Activated T-helper 1 cell treated with anti-CD3 and anti-CD28 coated beads, Interleukin-12 subunit alpha, Interleukin-12 subunit beta, Interleukin-2, Interleukin-4 antibody, amounts not matched to agents 30 ng/mL and 10 ng/mL and 1 ng/mL, durations not matched to agents 14 hours and 24 hours and 36 hours (primary cell): ENCODE measurements around the gene MYH9. TPM values are rescaled to one million over a fixed set of nuclear protein-coding genes. Genes with fewer than 3 reads are reported as not detected.

Experiments used
- DNase-seq: peaks from one replicate; pipeline ENCODE4 v3.0.0; 2021; ENCODE audit warnings: low spot score
- H3K27ac Mint-ChIP-seq: one replicate; pipeline ENCODE4 v1.8.0; 2021; ENCODE audit warnings: mild to moderate bottlenecking, mixed read lengths
- H3K27me3 Mint-ChIP-seq: one replicate; pipeline ENCODE4 v1.8.0; 2022; ENCODE audit warnings: mild to moderate bottlenecking, moderate library complexity, mixed read lengths; ENCODE audit not compliant: insufficient read depth
- H3K36me3 Mint-ChIP-seq: one replicate; pipeline ENCODE4 v1.8.0; 2021; ENCODE audit warnings: low read depth, mixed read lengths
- H3K4me1 Mint-ChIP-seq: one replicate; pipeline ENCODE4 v1.8.0; 2021; ENCODE audit warnings: low read depth, mixed read lengths
- H3K4me3 Mint-ChIP-seq: one replicate; pipeline ENCODE4 v1.8.0; 2021; ENCODE audit warnings: mild to moderate bottlenecking, moderate library complexity, mixed read lengths
- H3K9me3 Mint-ChIP-seq: one replicate; pipeline ENCODE4 v1.8.0; 2021; ENCODE audit warnings: mixed read lengths
- intact Hi-C: fragments of 100-400 bp; cut with micrococcal nuclease; formaldehyde crosslinking; loops from one replicate; pipeline ENCODE4 v1.15.1; 2024
- total RNA-seq: library from RNA; stranded (reverse); gene quantifications from 2 replicates; pipeline ENCODE4 v1.2.3, GENCODE V29; 2022

The MYH9 gene
- total RNA-seq, 1 donor from 2014 or later: 618 TPM

DNA sequence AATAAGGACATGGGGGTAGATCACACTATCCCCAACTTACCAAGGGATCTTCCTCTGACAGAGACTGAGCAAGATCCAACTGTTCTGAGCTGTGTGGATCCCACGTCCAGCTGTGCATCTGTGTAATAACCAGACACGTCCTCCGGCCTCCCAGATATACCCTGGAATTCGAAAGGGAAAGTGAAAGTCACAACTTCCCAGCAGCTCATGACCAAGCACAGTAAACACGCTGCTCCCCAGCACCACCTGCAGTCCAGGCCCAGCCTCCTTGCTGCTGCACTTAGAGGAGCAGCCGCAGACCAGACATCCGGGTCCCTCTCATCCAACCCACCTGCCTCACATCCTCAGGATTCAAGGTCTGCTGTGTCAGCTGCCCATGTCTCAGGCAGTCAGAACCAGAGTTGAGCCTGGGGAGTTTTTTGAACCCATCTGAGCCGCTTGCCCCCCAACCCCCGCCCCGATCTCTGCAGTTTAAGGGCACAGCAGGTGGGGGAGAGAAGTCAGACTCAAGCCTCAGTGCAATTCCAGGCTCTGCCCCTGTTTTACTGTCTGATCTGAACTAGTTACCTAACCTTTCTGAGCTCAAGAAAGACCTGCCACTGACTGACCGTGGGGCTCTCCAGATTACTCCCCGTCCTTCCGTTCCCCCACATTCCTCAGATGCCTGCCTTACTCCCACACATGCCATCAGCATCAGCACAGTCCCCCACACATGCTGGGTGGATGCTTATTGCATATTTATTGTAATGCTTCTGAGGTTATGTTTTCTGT lies 148.2 kb downstream of the MYH9 start, which contains the start of gene APOL2:
Gene APOL2, minus strand, starts transcription at position 127 of the 771 bp plus-strand sequence. CDS start 6,365 bp downstream, outside the sequence.
- DNase-seq: peak; percentile 84
- Mint-ChIP-seq H3K27ac (peak within 1 kb of the TSS; percentile 97), H3K4me1 (peaks cover 54% of the 10 kb centered on the region), H3K9me3 (peaks cover 16% of the 10 kb centered on the region), H3K4me3 (peak within 1 kb of the TSS; percentile 99), H3K27me3 (no peaks in the 10 kb centered on the region), H3K36me3 (peaks cover 35% of the 10 kb centered on the region)
- intact Hi-C loops: loop anchor here (1.0 to 10.0 kb wide), 8 partner anchors 15 to 591 kb away; partner anchors contain the start of genes APOL3, APOL6, EIF3D and FOXRED2

DNA sequence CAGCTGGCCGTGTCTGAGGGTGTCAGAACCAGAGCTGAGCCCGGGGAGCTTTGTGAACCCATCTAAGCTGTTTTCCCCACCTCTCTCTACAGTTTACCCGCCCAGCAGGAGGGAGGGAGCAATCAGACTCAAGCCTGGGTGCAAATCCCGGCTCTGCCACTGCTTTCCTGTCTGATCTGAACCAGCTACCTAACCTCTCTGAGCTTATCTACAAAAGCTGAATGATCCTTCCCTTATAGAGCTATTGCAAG lies 148.7 kb downstream of the MYH9 start:
- H3K4me3 Mint-ChIP-seq: peak overlapping the region; percentile 99
- peaks cover 40% of the 10 kb centered on the region for H3K36me3 Mint-ChIP-seq
- H3K27me3 Mint-ChIP-seq: no peaks in the 10 kb centered on the region
- H3K27ac Mint-ChIP-seq: peak overlapping the region; percentile 97
- H3K4me1 Mint-ChIP-seq: peaks cover 59% of the 10 kb centered on the region
- intact Hi-C loops: loop anchor here (1.0 to 10.0 kb wide), 8 partner anchors 15 to 590 kb away; partner anchors contain the start of genes APOL3, APOL6, EIF3D and FOXRED2
- no peak for DNase-seq
- H3K9me3 Mint-ChIP-seq: peaks cover 16% of the 10 kb centered on the region

DNA sequence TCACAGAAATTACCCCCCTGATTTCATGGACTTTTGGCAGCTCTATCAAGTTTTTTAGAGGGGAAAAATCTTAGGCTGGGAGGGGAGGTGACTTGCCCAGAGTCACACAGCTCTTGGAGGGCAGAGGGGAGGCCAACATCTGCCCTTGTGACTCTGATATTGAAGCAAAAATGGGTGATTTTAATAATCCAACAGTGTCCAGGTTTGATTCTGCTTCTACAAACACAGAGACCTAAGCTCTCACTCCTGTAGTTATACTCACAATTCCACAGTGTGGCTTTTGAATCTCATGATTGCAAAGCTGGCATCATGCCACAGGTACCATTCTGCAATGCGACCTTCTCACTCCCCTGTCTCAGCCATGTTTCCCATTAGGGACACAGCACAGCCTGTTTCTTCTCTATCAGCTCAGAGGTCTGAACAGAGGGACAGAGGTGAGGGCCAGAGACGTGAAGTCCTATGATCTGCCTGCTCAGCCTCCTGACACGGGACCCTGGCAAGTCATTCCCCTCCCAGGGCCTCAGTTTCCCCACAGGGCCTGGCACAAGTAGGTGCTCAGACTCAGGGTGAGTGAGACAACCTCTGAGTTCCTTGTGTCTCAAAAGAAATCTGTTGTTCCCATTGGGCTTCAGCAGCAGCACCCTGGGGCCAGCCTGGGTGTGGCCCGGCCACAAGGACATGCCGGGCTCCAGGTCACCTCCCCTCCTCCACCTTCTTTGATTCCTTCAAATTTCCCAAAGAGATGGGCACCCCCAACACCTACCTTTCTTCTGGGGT lies 149.2 kb downstream of the MYH9 start:
- DNase-seq: no peak
- H3K9me3 Mint-ChIP-seq: peaks cover 16% of the 10 kb centered on the region
- no peaks in the 10 kb centered on the region for H3K27me3 Mint-ChIP-seq
- H3K27ac Mint-ChIP-seq: peak overlapping the region; percentile 97
- H3K4me1 Mint-ChIP-seq: peaks cover 65% of the 10 kb centered on the region
- H3K4me3 Mint-ChIP-seq: peak overlapping the region; percentile 99
- peaks cover 45% of the 10 kb centered on the region for H3K36me3 Mint-ChIP-seq
- intact Hi-C loops: loop anchor here (1.0 to 10.0 kb wide), 9 partner anchors 16 to 590 kb away; partner anchors contain the start of genes APOL3, APOL6, EIF3D and FOXRED2

DNA sequence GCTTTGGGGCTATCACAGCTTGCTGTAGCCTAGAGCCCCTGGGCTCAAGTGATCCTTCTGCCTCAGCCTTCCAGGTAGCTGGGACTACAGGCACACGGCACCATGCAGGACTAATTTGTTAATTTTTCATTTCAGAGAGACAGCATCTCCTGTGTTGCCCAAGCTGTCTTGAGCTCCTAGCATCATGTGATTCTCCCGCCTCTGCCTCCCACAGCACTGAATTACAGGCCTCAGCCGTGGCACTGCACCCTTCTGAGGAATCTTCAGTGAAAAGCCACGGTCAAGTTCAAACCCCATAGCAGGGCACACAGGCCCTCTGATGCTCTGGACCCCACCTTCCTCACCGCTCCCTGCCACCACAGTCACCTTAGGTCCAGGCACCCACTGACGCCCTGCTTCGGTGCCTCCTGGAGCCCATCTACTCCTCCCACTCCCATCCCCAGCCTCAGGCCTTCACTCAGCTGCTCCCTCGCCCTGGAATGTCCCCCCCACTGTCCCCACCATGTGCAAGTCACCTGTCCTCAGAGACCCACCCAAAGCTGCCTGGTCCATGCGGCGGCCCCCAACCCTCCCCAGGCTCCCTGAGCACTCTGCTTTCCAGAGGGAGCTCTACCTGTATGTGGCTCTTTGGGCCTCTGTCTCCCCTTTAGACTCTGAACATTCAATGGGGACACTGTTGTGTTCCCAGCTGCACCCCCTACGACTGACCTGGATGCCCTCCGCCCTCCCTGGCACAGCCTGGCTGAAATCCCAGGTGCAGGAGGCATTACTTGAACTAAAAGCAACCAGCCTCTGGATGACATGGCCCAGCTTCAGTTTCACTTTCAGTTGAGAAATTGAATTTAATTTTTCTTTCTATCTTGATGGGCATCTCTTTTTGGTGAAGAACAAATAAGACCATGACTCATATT lies 150.1 kb downstream of the MYH9 start:
- Mint-ChIP-seq H3K9me3 (peaks cover 13% of the 10 kb centered on the region), H3K4me1 (peaks cover 70% of the 10 kb centered on the region), H3K36me3 (peaks cover 52% of the 10 kb centered on the region), H3K27ac (peak overlapping the region; percentile 97), H3K27me3 (no peaks in the 10 kb centered on the region), H3K4me3 (peak overlapping the region; percentile 99)
- DNase-seq: no peak
- intact Hi-C loops: loop anchor here (1.0 to 10.0 kb wide), 5 partner anchors 150 to 589 kb away; partner anchors contain the start of genes APOL6, EIF3D and MYH9

DNA sequence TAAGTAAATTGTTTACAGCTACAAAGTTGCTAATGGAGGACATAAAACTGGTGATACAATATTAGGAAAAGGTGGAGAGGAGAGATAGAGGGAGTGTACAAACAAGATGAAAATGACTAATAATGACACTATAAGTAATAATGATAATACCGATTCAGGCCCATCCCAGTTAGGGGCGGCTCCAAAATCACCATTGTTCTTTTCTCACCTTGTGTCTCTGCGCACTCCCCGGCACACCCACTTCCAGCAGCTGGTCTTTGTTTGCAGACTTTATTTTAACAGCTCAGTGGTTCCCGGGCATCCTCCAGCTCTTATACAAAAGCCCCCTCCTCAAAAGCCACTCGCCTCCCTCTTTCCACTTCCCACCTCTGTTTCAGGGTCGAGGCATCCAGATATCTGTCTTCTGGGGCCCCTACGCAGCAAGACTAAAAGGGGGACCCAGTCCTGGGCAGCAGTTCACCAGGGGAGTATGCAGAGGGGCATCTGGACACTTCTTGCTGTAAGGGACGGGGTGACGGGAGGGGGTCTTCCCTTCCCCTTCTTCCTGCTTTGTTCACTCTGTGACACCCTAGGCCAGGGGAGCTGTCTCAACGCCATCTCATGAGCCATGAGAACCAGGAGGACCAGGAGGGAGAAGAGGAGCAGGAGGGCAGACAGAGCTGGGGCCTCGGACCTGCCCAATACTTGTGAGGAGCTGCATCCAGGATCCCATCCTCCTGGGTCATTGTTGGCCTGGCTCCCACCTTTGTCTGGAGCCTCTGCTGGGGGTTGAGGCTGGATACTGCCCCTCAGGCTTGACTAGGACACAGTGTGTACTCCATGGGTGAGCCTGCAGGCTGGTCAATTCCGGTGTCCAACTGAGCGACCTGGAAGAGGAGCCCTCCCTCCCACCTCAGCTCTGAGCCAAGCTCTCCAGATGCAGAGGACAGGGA lies 151.1 kb downstream of the MYH9 start:
- intact Hi-C loops: loop anchor here (5.0 to 10.0 kb wide), 2 partner anchors 151 to 172 kb away; partner anchors contain the start of gene MYH9
- Mint-ChIP-seq H3K27ac (peak overlapping the region; percentile 68), H3K36me3 (peaks cover 62% of the 10 kb centered on the region), H3K9me3 (peaks cover 8% of the 10 kb centered on the region), H3K4me1 (peaks cover 75% of the 10 kb centered on the region), H3K27me3 (no peaks in the 10 kb centered on the region), H3K4me3 (peak overlapping the region; percentile 99)
- DNase-seq: no peak

DNA sequence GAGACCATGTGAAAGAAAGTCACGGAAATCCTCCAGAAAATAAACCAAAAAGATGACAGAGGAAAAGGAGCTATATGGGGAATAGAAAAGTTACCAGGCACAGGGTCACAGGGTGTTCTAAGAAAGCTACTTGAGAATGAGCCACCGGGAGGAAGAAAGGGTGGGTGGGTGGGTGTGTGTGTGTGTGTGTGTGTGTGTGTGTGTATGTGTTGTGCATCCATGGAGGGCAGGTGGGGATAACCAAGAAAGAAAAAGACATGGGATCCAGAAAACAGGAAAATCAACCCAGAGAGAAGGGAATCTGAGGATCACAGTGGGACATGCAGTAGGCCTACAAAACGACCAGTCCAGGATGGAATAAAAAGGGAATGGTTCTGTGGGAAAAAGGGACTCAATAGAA lies 152.2 kb downstream of the MYH9 start:
- DNase-seq: no peak
- no peaks in the 10 kb centered on the region for H3K27me3 Mint-ChIP-seq
- intact Hi-C loops: loop anchor here (5.0 to 10.0 kb wide), 2 partner anchors 152 to 171 kb away; partner anchors contain the start of gene MYH9
- H3K4me3 Mint-ChIP-seq: peak overlapping the region; percentile 72
- H3K9me3 Mint-ChIP-seq: peaks cover 8% of the 10 kb centered on the region
- peak overlapping the region; percentile 68 for H3K27ac Mint-ChIP-seq
- H3K4me1 Mint-ChIP-seq: peaks cover 82% of the 10 kb centered on the region
- peaks cover 71% of the 10 kb centered on the region for H3K36me3 Mint-ChIP-seq

DNA sequence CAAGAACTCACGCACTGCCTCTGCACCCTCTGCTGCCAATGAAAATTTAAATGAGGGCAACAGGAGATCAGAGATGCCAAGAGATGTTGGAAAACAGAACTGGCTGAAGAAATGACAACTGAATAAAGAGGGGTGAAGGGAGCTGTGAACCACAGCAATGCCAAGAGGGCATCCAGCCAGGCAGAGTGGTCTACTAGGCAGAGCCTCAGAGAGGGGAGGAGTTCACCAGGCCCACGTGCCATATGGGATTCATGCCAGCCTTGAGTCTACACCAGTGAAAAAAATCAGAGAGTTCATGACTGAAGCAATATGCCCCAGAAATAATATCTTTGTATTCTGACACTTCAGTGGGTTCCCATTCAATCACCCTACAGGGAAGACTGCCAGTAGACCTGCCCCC lies 152.8 kb downstream of the MYH9 start:
- Mint-ChIP-seq H3K4me1 (peaks cover 75% of the 10 kb centered on the region), H3K9me3 (peaks cover 8% of the 10 kb centered on the region), H3K27me3 (no peaks in the 10 kb centered on the region), H3K27ac (peak overlapping the region; percentile 61), H3K36me3 (peaks cover 75% of the 10 kb centered on the region), H3K4me3 (peak overlapping the region; percentile 72)
- intact Hi-C loops: loop anchor here (5.0 to 10.0 kb wide), 2 partner anchors 152 to 170 kb away; partner anchors contain the start of gene MYH9
- DNase-seq: no peak

DNA sequence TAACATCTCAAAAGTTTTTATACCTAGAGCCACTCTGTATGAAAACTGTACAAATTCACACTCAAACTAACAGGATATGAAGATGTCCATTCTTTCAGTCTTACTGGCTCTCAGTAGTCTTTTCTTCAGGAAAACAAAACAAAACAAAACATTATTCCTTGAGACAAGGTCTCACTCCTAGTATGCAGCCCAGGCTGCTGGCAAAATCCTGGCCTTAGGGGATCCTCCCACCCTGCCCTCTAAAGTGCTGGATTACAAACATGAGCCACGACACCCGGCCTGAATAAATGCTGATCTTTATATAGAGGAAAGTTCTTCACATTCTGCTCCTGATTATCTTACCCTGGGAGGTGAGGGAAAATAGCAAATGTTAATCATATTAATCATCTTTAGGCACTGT lies 153.6 kb downstream of the MYH9 start:
- intact Hi-C loops: loop anchor here (10.0 kb wide), 1 partner anchor 169 kb away; no protein-coding TSS in a partner anchor
- Mint-ChIP-seq H3K36me3 (peaks cover 78% of the 10 kb centered on the region), H3K9me3 (peaks cover 8% of the 10 kb centered on the region), H3K27ac (peak overlapping the region; percentile 61), H3K4me3 (peak overlapping the region; percentile 70), H3K27me3 (no peaks in the 10 kb centered on the region), H3K4me1 (peaks cover 68% of the 10 kb centered on the region)
- DNase-seq: no peak

DNA sequence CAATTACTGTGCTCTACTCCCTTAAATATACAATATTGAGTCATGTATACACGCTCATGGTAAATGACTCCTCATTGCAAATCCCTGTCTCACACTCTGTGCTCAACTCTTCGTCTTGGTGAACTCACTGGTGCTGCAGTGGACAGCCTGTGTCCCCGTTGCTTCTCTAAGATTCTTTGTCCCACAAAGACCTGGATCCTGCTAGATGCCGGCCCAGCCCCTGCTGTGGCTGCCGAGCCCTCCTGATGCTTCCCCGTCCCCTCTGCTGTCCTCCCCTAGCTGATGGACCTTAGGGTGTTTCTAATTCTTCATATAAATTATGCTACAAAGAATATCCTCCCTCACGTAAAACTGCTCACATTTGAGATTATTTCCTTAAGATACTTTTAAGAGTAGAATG lies 154.0 kb downstream of the MYH9 start:
- H3K27me3 Mint-ChIP-seq: no peaks in the 10 kb centered on the region
- peaks cover 8% of the 10 kb centered on the region for H3K9me3 Mint-ChIP-seq
- peaks cover 80% of the 10 kb centered on the region for H3K36me3 Mint-ChIP-seq
- no peak overlapping the region for H3K4me3 Mint-ChIP-seq
- peaks cover 65% of the 10 kb centered on the region for H3K4me1 Mint-ChIP-seq
- H3K27ac Mint-ChIP-seq: peak overlapping the region; percentile 19
- DNase-seq: no peak
- intact Hi-C loops: loop anchor here (10.0 kb wide), 1 partner anchor 169 kb away; no protein-coding TSS in a partner anchor

DNA sequence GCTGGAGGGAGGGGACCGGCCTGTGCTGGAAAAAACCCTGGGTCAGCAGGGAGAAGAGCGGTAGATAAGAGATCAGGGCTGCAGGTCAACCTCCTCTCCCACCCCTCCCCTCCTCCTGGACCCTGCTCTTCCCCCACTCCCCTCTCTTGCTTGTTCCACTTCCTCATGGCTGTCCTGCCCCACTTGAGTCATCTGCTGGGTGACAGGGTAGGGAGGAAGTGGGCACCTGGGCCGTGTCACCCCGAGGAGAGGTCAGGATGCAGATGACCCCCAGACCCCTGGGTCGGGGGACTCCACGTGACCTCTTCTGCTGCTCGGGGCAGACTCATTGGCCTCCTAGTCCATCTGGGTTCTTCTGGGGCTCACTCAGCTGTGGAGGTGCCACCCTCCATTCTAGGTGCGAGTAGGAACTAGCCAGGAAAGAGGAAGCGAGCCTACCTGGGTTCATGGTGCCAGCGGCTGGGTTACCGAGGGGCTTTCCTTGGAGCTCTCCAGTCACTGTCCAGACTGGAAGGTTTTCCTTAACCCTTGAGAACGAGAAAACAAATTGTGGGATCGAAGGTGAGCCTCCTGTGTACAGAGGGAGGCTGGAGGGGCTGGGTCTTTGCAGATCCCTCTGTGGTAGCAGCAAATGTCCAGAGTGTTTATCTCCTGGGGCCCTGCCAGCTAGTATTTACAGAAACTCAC lies 154.9 kb downstream of the MYH9 start:
- Mint-ChIP-seq H3K4me1 (peaks cover 58% of the 10 kb centered on the region), H3K36me3 (peaks cover 83% of the 10 kb centered on the region), H3K9me3 (peaks cover 8% of the 10 kb centered on the region), H3K4me3 (no peak overlapping the region), H3K27ac (peak overlapping the region; percentile 80), H3K27me3 (no peaks in the 10 kb centered on the region)
- intact Hi-C loops: loop anchor here (10.0 kb wide), 1 partner anchor 168 kb away; no protein-coding TSS in a partner anchor
- no peak for DNase-seq
